Coronary artery (tissue), 2 donors: ENCODE results near the gene SLC1A4.
"Not testable (repeated sequence)": the region's sequence is repeated elsewhere in the genome, so short reads cannot be mapped to it uniquely, and the experiment has no call there.

Experiments used
- DNase-seq: peaks from one replicate; pipeline ENCODE4 v3.0.0-alpha.2; 2017; ENCODE audit warnings: low spot score
- H3K27ac ChIP-seq, 2 donors: fragments of 200-600 bp; sonication (generic); one replicate each; pipeline ENCODE4 v1.5.1; 2016 to 2019
- H3K4me3 ChIP-seq: fragments of 200-600 bp; sonication (generic); 2 replicates; pipeline ENCODE4 v1.5.1; 2016; ENCODE audit warnings: mild to moderate bottlenecking, moderate library complexity
- CTCF ChIP-seq: fragments of 200-600 bp; sonication (generic); IDR thresholded peaks from one replicate; pipeline ENCODE4 v1.5.1; 2019; ENCODE audit warnings: antibody characterized with exemption

SLC1A4 gene

GRCh38 chr2:64966017-64966416 lies 23.2 kb upstream of the SLC1A4 start:
- Histone ChIP-seq H3K4me3 (no peak overlapping the region), H3K27ac (no peak overlapping the region)
- no peak for TF ChIP-seq CTCF
- DNase-seq: no peak

- Histone ChIP-seq H3K27ac (no peak overlapping the region), H3K4me3 (no peak overlapping the region)
- DNase-seq: no peak
- no peak for TF ChIP-seq CTCF
Observed at GRCh38 chr2:64966839-64967238, 22.4 kb upstream of the SLC1A4 start.

GRCh38 chr2:64967601-64968000 lies 21.6 kb upstream of the SLC1A4 start:
- TF ChIP-seq CTCF: no peak
- DNase-seq: no peak
- H3K4me3 ChIP-seq: no peak overlapping the region
- no peak overlapping the region for H3K27ac ChIP-seq

GRCh38 chr2:64969086-64969485 lies 20.1 kb upstream of the SLC1A4 start:
- not testable (repeated sequence) for H3K4me3 ChIP-seq, H3K27ac ChIP-seq, DNase-seq

- Histone ChIP-seq H3K4me3 (no peak overlapping the region), H3K27ac (no peak overlapping the region)
- TF ChIP-seq CTCF: no peak
- no peak for DNase-seq
Observed at GRCh38 chr2:64970495-64970894, 18.7 kb upstream of the SLC1A4 start.

GRCh38 chr2:64972426-64972825 lies 16.8 kb upstream of the SLC1A4 start:
- DNase-seq: no peak
- no peak for TF ChIP-seq CTCF
- H3K27ac ChIP-seq: no peak overlapping the region
- no peak overlapping the region for H3K4me3 ChIP-seq

GRCh38 chr2:64972876-64973275 lies 16.3 kb upstream of the SLC1A4 start:
- no peak overlapping the region for H3K27ac ChIP-seq
- no peak overlapping the region for H3K4me3 ChIP-seq
- no peak for DNase-seq
- no peak for TF ChIP-seq CTCF

GRCh38 chr2:64975232-64975821 lies 13.9 kb upstream of the SLC1A4 start:
- TF ChIP-seq CTCF: no peak
- Histone ChIP-seq H3K4me3 (peak overlapping the region; percentile 12), H3K27ac (no peak overlapping the region)
- DNase-seq: no peak
